SK-N-SH (cell line): ENCODE results near the gene MFSD6L.

ENCODE experiments used
- EP300 ChIP-seq, 2 experiments: IDR thresholded peaks; 2 replicates each; pipeline versions ENCODE4 v1.4.0 to v1.6.1; 2012; ENCODE audit warnings: borderline replicate concordance in 1 of 2, low read depth in 1 of 2, low read length in 1 of 2
- FOSL2 ChIP-seq: IDR thresholded peaks from 2 replicates; pipeline ENCODE4 v1.4.0; 2012; ENCODE audit warnings: low read depth, mild to moderate bottlenecking, moderate library complexity, borderline replicate concordance
- FOXM1 ChIP-seq: IDR thresholded peaks from 2 replicates; pipeline ENCODE4 v1.4.0; 2012; ENCODE audit warnings: low read depth, mild to moderate bottlenecking
- MAX ChIP-seq: IDR thresholded peaks from 2 replicates; pipeline ENCODE4 v1.4.0; 2012; ENCODE audit warnings: low read depth
- MXI1 ChIP-seq: IDR thresholded peaks from 2 replicates; pipeline ENCODE4 v1.6.1; 2012; ENCODE audit warnings: mild to moderate bottlenecking, low read depth, low read length, improper control_type of control experiment
- POLR2AphosphoS5 ChIP-seq: IDR thresholded peaks from 2 replicates; pipeline ENCODE4 v1.6.1; 2012; ENCODE audit warnings: low read depth, low read length
- RAD21 ChIP-seq: IDR thresholded peaks from 2 replicates; pipeline ENCODE4 v1.6.1; 2012; ENCODE audit warnings: mild to moderate bottlenecking, low read length
- REST ChIP-seq: IDR thresholded peaks from 2 replicates; pipeline ENCODE4 v1.6.1; 2012; ENCODE audit warnings: mild to moderate bottlenecking, low read depth, low read length, moderate library complexity
- RFX5 ChIP-seq: IDR thresholded peaks from 2 replicates; pipeline ENCODE4 v1.6.1; 2012; ENCODE audit warnings: mild to moderate bottlenecking, improper control_type of control experiment, low read length
- TAF1 ChIP-seq: IDR thresholded peaks from 2 replicates; pipeline ENCODE4 v1.6.1; 2012; ENCODE audit warnings: low read depth, mild to moderate bottlenecking, low read length, moderate library complexity, borderline replicate concordance
- TF ChIP-seq, protein P1 (sequence below): IDR thresholded peaks from 2 replicates; pipeline ENCODE4 v1.4.0; 2012; ENCODE audit warnings: low read depth, borderline replicate concordance
- TF ChIP-seq, protein P2 (sequence below): fragments of 200-600 bp; sonication (generic); IDR thresholded peaks from 2 replicates; pipeline ENCODE4 v1.6.1; 2017; ENCODE audit warnings: antibody characterized with exemption, mild to moderate bottlenecking, moderate library complexity
- TF ChIP-seq, protein P3 (sequence below): fragments of 150-350 bp; IDR thresholded peaks from 2 replicates; pipeline ENCODE4 v1.6.1; 2017; ENCODE audit warnings: antibody characterized with exemption, low read length, low read depth, borderline replicate concordance

GRCh38 chr17:8826808-8827435 lies 27.8 kb upstream of the MFSD6L start:
- TF ChIP-seq POLR2AphosphoS5 (no peak), RFX5 (no peak), MAX (no peak), TAF1 (no peak), EP300 (IDR thresholded peaks at IDR 0.05; ENCODE audit: borderline replicate concordance in 1 of 2, low read depth in 1 of 2, low read length in 1 of 2) (no peak), REST (no peak), FOSL2 (no peak), MXI1 (no peak), FOXM1 (no peak), RAD21 (no peak)
- TF ChIP-seq, protein P1, sequence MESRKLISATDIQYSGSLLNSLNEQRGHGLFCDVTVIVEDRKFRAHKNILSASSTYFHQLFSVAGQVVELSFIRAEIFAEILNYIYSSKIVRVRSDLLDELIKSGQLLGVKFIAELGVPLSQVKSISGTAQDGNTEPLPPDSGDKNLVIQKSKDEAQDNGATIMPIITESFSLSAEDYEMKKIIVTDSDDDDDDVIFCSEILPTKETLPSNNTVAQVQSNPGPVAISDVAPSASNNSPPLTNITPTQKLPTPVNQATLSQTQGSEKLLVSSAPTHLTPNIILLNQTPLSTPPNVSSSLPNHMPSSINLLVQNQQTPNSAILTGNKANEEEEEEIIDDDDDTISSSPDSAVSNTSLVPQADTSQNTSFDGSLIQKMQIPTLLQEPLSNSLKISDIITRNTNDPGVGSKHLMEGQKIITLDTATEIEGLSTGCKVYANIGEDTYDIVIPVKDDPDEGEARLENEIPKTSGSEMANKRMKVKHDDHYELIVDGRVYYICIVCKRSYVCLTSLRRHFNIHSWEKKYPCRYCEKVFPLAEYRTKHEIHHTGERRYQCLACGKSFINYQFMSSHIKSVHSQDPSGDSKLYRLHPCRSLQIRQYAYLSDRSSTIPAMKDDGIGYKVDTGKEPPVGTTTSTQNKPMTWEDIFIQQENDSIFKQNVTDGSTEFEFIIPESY = no peak
- TF ChIP-seq, protein P2, sequence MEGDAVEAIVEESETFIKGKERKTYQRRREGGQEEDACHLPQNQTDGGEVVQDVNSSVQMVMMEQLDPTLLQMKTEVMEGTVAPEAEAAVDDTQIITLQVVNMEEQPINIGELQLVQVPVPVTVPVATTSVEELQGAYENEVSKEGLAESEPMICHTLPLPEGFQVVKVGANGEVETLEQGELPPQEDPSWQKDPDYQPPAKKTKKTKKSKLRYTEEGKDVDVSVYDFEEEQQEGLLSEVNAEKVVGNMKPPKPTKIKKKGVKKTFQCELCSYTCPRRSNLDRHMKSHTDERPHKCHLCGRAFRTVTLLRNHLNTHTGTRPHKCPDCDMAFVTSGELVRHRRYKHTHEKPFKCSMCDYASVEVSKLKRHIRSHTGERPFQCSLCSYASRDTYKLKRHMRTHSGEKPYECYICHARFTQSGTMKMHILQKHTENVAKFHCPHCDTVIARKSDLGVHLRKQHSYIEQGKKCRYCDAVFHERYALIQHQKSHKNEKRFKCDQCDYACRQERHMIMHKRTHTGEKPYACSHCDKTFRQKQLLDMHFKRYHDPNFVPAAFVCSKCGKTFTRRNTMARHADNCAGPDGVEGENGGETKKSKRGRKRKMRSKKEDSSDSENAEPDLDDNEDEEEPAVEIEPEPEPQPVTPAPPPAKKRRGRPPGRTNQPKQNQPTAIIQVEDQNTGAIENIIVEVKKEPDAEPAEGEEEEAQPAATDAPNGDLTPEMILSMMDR = no peak
- TF ChIP-seq, protein P3, sequence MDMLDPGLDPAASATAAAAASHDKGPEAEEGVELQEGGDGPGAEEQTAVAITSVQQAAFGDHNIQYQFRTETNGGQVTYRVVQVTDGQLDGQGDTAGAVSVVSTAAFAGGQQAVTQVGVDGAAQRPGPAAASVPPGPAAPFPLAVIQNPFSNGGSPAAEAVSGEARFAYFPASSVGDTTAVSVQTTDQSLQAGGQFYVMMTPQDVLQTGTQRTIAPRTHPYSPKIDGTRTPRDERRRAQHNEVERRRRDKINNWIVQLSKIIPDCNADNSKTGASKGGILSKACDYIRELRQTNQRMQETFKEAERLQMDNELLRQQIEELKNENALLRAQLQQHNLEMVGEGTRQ = no peak
